KMS-11 (cell line): ENCODE data around the gene PRSS57.

ENCODE experiments used
- H2AFZ ChIP-seq: fragments of 200-600 bp; sonication (generic); 2 replicates; pipeline ENCODE4 v1.6.1; 2016; ENCODE audit warnings: antibody characterized with exemption, mixed run types, low read depth
- H3K27ac ChIP-seq: fragments of 200-600 bp; sonication (generic); 2 replicates; pipeline ENCODE4 v1.6.1; 2016; ENCODE audit warnings: mild to moderate bottlenecking, mixed run types
- H3K27me3 ChIP-seq: fragments of 200-600 bp; sonication (generic); 2 replicates; pipeline ENCODE4 v1.6.1; 2017; ENCODE audit warnings: mild to moderate bottlenecking, low read depth, mixed run types, moderate library complexity; ENCODE audit not compliant: insufficient read depth
- H3K36me3 ChIP-seq: fragments of 200-600 bp; sonication (generic); 2 replicates; pipeline ENCODE4 v1.6.1; 2017; ENCODE audit warnings: mild to moderate bottlenecking, mixed run types; ENCODE audit not compliant: insufficient read depth
- H3K4me1 ChIP-seq: fragments of 200-600 bp; sonication (generic); 2 replicates; pipeline ENCODE4 v1.6.1; 2016; ENCODE audit warnings: mild to moderate bottlenecking, low read depth, mixed run types; ENCODE audit not compliant: poor library complexity, severe bottlenecking
- H3K4me2 ChIP-seq: fragments of 200-600 bp; sonication (generic); 2 replicates; pipeline ENCODE4 v1.7.0; 2016; ENCODE audit warnings: mild to moderate bottlenecking, mixed run types
- H3K4me3 ChIP-seq: fragments of 200-600 bp; sonication (generic); IDR thresholded peaks from 2 replicates; pipeline ENCODE4 v1.6.1; 2017; ENCODE audit warnings: low read depth, low read length, mixed read lengths; ENCODE audit not compliant: insufficient read depth
- H3K79me2 ChIP-seq: fragments of 200-600 bp; sonication (generic); 2 replicates; pipeline ENCODE4 v1.6.1; 2016; ENCODE audit warnings: low read depth, mixed run types; ENCODE audit not compliant: insufficient read depth
- H3K9ac ChIP-seq: fragments of 200-600 bp; sonication (generic); 2 replicates; pipeline ENCODE4 v1.6.1; 2016; ENCODE audit warnings: mild to moderate bottlenecking, mixed run types
- H4K20me1 ChIP-seq: fragments of 200-600 bp; sonication (generic); 2 replicates; pipeline ENCODE4 v1.6.1; 2016; ENCODE audit warnings: mild to moderate bottlenecking, mixed run types; ENCODE audit not compliant: insufficient read depth
- CTCF ChIP-seq: fragments of 200-600 bp; sonication (generic); conservative IDR thresholded peaks from 2 replicates; pipeline ENCODE4 v1.6.1; 2017; ENCODE audit warnings: low read depth, mild to moderate bottlenecking, antibody characterized with exemption, low read length, moderate library complexity, mixed read lengths

The PRSS57 gene

DNA sequence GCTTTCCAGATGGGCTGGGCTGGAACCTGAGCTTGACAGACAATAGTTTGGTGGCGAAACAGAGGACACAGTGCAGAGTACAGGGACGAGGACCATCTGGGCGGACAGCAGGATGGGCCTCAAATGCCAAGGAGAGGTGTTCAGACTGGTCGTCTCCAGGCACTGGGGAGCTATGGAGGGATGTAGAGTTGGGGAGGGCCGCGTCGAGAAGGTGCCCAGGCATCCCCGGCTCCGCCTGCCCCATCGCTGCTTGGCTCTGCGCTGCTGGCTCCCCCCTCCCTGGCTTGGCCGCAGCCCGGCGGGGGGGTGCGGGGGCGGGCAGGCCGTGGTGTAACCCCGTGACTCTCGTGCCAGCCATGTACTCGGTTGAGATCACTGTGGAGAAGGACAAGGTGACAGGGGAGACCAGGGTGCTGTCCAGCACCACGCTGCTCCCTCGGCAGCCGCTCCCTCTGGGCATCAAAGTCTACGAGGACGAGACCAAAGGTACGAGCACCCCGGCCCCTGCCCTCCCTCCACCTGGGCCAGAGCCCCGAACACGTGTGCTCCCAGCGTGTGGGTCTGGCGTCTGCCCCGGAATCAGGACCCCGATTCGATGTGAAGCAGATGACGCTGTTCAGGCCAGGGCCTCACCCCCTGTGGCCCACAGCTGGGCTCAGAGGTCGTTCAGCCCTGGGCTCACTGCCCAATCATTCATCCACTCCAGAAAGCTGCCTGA, 44.9 kb upstream of the PRSS57 start:
- H3K9ac ChIP-seq: no peak overlapping the region
- H3K36me3 ChIP-seq: no peaks in the 10 kb centered on the region
- H3K4me3 ChIP-seq: no peak overlapping the region
- H3K79me2 ChIP-seq: no peaks in the 10 kb centered on the region
- no peak overlapping the region for H2AFZ ChIP-seq
- no peaks in the 10 kb centered on the region for H3K4me1 ChIP-seq
- H4K20me1 ChIP-seq: no peaks in the 10 kb centered on the region
- no peak for TF ChIP-seq CTCF
- no peak overlapping the region for H3K4me2 ChIP-seq
- peaks cover 71% of the 10 kb centered on the region for H3K27me3 ChIP-seq
- no peak overlapping the region for H3K27ac ChIP-seq

GRCh38 chr19:738509-739128, 43.4 kb upstream of the PRSS57 start:
- no peaks in the 10 kb centered on the region for H3K36me3 ChIP-seq
- H3K4me3 ChIP-seq: no peak overlapping the region
- no peaks in the 10 kb centered on the region for H4K20me1 ChIP-seq
- no peak overlapping the region for H2AFZ ChIP-seq
- H3K4me1 ChIP-seq: no peaks in the 10 kb centered on the region
- H3K79me2 ChIP-seq: no peaks in the 10 kb centered on the region
- H3K27ac ChIP-seq: no peak overlapping the region
- H3K9ac ChIP-seq: no peak overlapping the region
- no peak for TF ChIP-seq CTCF
- no peak overlapping the region for H3K4me2 ChIP-seq
- H3K27me3 ChIP-seq: peaks cover 69% of the 10 kb centered on the region

DNA sequence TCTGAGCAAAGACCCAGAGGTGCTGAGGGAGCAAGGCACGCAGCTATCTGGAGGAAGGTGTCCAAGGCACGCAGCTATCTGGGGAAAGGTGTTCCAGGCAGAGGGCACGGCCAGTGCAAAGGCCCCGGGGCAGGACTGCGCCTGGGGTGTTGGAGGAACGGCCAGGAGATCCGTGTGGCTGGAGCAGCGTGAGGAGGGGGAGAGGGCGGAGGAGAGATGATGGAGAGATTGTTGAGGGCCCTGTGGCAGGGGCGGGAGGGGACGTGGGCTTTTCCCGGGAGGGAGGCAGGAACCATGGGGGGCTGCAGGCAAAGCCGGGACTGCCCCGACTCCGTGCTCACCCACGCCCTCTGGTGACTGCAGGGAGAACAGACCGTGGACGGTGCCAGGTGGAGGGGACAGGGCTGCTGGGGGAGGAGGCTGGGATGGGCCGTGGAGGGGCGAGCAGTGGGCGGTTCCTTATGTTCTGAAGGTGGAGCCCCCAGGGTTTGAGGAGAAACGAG, 42.4 kb upstream of the PRSS57 start:
- no peak overlapping the region for H3K4me2 ChIP-seq
- H3K9ac ChIP-seq: no peak overlapping the region
- no peaks in the 10 kb centered on the region for H3K79me2 ChIP-seq
- TF ChIP-seq CTCF: peak; percentile 49
- no peak overlapping the region for H3K4me3 ChIP-seq
- peaks cover 73% of the 10 kb centered on the region for H3K27me3 ChIP-seq
- no peaks in the 10 kb centered on the region for H3K36me3 ChIP-seq
- H4K20me1 ChIP-seq: no peaks in the 10 kb centered on the region
- H2AFZ ChIP-seq: no peak overlapping the region
- no peak overlapping the region for H3K27ac ChIP-seq
- peaks cover 6% of the 10 kb centered on the region for H3K4me1 ChIP-seq

GRCh38 chr19:736125-736524, 40.9 kb upstream of the PRSS57 start:
- H3K36me3 ChIP-seq: no peaks in the 10 kb centered on the region
- no peak for TF ChIP-seq CTCF

More at GRCh38 chr19:736125-736524, 40.9 kb upstream of the PRSS57 start:
- Histone ChIP-seq H3K4me1 (peaks cover 9% of the 10 kb centered on the region), H3K27me3 (peaks cover 80% of the 10 kb centered on the region), H3K4me3 (no peak overlapping the region), H3K79me2 (no peaks in the 10 kb centered on the region), H3K4me2 (no peak overlapping the region), H3K9ac (no peak overlapping the region), H2AFZ (no peak overlapping the region), H3K27ac (no peak overlapping the region), H4K20me1 (no peaks in the 10 kb centered on the region)
